Measurements from ENCODE around the gene WWOX.

DNA sequence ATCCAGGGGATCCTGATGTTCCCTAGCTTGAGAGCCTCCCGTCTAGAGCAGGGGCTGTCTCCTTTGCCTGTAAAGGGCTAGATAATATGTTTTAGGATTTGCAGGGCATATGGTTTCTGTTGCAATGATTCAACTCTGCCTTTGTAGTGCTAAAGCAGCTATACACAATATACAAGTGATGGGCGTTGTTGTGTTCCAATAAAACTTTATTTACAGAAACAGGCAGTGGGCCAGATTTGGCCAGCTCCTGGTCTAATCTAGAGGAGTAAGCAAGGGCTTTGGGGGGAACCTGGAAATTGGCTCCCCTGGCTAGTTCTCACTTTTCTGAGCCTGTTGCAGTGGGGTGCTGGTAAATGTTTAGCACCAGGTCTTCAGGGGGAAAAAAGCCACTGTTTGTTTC is 13.8 kb downstream of the WWOX start:
- TF ChIP-seq, protein P1, sequence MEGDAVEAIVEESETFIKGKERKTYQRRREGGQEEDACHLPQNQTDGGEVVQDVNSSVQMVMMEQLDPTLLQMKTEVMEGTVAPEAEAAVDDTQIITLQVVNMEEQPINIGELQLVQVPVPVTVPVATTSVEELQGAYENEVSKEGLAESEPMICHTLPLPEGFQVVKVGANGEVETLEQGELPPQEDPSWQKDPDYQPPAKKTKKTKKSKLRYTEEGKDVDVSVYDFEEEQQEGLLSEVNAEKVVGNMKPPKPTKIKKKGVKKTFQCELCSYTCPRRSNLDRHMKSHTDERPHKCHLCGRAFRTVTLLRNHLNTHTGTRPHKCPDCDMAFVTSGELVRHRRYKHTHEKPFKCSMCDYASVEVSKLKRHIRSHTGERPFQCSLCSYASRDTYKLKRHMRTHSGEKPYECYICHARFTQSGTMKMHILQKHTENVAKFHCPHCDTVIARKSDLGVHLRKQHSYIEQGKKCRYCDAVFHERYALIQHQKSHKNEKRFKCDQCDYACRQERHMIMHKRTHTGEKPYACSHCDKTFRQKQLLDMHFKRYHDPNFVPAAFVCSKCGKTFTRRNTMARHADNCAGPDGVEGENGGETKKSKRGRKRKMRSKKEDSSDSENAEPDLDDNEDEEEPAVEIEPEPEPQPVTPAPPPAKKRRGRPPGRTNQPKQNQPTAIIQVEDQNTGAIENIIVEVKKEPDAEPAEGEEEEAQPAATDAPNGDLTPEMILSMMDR (IDR thresholded peaks at IDR 0.05; ENCODE audit: borderline replicate concordance, extremely low read depth, low read length, poor library complexity, severe bottlenecking): no peak
- no peak for TF ChIP-seq EZH2 (IDR thresholded peaks at IDR 0.05; ENCODE audit: borderline replicate concordance, low read depth, low read length, severe bottlenecking)
